ENCODE results near the gene ASH1L.
"Not testable (repeated sequence)": the region's sequence is repeated elsewhere in the genome, so short reads cannot be mapped to it uniquely, and the experiment has no call there.

The ASH1L gene, protein sequence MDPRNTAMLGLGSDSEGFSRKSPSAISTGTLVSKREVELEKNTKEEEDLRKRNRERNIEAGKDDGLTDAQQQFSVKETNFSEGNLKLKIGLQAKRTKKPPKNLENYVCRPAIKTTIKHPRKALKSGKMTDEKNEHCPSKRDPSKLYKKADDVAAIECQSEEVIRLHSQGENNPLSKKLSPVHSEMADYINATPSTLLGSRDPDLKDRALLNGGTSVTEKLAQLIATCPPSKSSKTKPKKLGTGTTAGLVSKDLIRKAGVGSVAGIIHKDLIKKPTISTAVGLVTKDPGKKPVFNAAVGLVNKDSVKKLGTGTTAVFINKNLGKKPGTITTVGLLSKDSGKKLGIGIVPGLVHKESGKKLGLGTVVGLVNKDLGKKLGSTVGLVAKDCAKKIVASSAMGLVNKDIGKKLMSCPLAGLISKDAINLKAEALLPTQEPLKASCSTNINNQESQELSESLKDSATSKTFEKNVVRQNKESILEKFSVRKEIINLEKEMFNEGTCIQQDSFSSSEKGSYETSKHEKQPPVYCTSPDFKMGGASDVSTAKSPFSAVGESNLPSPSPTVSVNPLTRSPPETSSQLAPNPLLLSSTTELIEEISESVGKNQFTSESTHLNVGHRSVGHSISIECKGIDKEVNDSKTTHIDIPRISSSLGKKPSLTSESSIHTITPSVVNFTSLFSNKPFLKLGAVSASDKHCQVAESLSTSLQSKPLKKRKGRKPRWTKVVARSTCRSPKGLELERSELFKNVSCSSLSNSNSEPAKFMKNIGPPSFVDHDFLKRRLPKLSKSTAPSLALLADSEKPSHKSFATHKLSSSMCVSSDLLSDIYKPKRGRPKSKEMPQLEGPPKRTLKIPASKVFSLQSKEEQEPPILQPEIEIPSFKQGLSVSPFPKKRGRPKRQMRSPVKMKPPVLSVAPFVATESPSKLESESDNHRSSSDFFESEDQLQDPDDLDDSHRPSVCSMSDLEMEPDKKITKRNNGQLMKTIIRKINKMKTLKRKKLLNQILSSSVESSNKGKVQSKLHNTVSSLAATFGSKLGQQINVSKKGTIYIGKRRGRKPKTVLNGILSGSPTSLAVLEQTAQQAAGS (N-terminal part only)

DNA sequence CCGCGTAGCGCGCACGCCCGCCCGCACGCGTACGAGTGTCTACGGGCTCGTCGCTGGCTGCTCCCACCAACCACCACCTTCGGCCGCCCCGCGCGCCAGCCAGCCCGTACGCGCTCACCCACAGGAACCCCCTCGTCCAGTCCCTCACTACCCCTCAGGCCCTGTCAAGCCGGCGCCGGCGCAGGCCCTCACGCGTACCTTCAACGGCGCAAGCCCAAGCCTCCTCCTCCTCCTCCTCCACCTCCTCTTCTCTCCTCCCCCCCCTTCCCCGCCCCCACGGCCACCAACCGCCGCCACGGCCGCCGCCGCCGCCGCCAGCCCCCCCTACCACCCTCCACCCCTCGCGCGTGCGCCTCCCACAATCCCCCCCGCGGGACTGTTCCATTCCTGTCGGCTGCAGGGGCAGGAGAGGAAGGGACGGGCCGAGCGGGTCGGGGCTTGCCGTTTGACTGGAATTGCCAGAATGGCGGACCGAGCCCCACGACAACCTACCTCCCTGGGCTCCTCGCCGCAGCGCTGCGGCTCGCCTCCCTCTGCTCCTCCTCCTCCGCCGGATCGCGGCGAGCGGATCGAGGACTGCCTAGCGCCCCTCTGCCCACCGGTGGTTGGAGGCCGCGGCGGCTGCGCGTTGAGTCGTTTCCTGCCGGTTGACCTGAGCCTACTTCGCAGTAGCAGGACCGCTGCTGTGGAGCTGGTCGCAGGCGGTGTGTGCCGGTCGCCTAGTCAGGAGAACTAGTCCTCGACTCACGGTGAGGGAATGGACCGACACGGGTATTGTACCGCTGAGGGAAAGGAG, at the start of gene ASH1L:
Gene ASH1L, minus strand, starts transcription at position 223 of the 796 bp plus-strand sequence. CDS start 41,284 bp downstream, outside the sequence.
- in situ Hi-C loops (cut with HindIII; ENCODE audit: low sequenced_read_pairs) = no loop called here

- in situ Hi-C loops (cut with HindIII; ENCODE audit: low sequenced_read_pairs) = not testable (repeated sequence)
Measured at GRCh38 chr1:155610257-155610647, 47.6 kb upstream of the ASH1L start.

DNA sequence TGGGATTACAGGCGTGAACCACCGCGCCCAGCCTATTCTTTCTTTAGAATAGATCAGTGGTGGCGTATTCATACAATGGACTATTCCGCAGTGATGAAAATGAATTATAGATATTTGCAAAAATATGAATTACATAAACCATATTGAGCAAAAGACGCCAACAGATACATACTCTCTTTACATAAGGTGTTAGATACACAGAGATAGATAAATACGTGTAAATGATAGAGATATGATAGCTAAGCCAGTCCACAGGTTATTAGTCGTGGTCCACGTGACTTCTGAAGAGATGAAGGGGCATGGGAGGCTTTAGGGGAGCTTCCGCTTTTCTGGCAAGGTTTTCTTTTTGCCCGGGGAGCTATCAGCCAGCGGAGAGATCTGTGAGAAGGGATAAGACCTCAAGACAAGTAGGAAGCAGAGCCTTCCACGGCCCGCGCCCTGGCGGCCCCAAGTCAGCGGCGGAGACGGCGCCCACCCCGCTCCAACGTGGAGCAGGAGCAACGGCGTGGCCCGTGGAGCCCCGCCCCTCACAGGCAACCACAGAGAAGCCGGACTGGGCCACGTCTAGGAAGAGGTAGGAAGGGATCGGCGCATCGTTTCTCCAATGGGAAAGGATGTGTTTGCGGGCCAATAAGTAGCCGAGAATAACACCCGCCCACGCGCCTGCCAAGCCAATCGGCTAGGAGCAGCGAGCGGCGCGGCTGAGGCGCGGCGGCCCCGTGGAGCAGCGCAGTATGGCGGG, 47.1 kb upstream of the ASH1L start, which contains the start of gene MSTO1:
Gene MSTO1, plus strand, starts transcription at position 704 of the 742 bp plus-strand sequence. Its CDS starts 31 bp downstream, at position 735.
- in situ Hi-C loops (cut with HindIII; ENCODE audit: low sequenced_read_pairs) = no loop called here

- in situ Hi-C loops (cut with HindIII; ENCODE audit: low sequenced_read_pairs) = no loop called here
Measured at GRCh38 chr1:155608888-155609225, 46.3 kb upstream of the ASH1L start.

GRCh38 chr1:155607708-155608107, 45.1 kb upstream of the ASH1L start:
- in situ Hi-C loops (cut with HindIII; ENCODE audit: low sequenced_read_pairs) = no loop called here

- in situ Hi-C loops (cut with HindIII; ENCODE audit: low sequenced_read_pairs) = not testable (repeated sequence)
Measured at GRCh38 chr1:155599828-155600572, 37.4 kb upstream of the ASH1L start.

DNA sequence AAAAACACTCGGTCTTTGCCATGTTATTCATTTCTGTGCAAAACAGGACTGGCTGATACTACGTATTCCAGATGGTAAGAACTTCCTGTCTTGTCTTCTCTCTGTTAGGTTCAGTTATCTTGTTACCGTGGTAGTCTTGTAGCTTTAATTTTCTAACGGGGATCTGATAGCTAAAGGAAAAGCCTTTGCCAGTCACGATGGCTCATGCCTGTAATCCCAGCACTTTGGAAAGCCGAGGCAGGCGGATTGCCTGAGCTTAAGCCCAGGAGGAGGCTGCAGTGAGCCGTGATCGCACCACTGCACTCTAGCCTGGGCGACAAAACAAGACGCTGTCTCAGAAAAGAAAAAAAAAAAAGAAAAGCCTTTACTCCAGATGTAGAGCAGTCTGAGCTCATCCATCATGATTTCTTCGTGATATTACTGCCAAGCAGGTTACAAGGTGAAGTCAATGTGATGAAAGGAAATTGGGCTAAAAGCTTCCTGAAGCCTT, 36.3 kb upstream of the ASH1L start:
- in situ Hi-C loops (cut with HindIII; ENCODE audit: low sequenced_read_pairs) = no loop called here

- in situ Hi-C loops (cut with HindIII; ENCODE audit: low sequenced_read_pairs) = no loop called here
Measured at GRCh38 chr1:155596864-155597263, 34.3 kb upstream of the ASH1L start.

DNA sequence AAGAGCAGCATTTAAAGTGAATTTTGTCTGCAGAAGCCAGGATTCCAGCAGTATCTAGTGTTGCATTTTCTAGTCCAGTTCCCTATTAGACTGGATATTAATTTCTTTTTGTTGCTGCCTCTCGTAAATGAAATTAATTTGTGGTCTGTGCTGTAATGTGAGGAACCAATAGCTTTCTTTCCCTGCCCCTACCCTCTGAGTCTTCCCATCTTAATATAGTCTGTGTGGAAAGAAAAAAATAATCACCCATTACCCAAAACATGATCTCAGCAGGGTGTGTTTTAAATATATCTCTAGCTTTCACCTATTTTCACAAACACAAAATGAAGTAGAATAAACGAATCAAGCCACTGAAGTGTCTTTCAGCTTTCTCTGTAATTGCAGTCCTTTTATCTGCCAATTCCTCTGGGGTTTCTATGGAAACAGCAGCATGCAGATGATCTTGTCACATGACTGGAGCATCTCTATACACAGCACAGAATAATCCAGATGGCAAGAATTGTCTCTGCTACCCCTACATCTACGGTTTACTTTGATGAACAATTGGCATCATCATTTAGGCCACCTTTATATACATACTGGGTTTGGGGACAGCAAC, 33.4 kb upstream of the ASH1L start:
- in situ Hi-C loops (cut with HindIII; ENCODE audit: low sequenced_read_pairs) = not testable (repeated sequence)

DNA sequence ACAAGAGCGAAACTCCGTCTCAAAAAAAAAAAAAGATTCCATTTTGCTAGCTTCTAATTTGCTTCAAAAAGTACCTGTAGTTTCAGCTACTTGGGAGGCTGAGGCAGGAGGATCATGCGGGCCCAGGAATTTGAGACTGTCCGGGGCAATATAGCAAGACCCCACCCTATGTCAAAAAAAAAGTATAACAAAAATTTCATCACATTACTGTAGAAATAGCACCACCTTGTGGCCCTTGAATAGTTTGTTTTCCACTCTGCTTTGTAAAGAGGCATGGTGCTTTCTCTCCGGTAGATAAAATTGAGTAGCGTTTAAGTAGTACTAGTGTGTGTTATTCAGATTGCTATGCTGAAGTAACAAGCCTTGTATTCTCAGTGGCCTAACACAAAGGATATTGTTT, 29.2 kb upstream of the ASH1L start:
- in situ Hi-C loops (cut with HindIII; ENCODE audit: low sequenced_read_pairs) = no loop called here

- in situ Hi-C loops (cut with HindIII; ENCODE audit: low sequenced_read_pairs) = not testable (repeated sequence)
Measured at GRCh38 chr1:155590516-155591247, 28.1 kb upstream of the ASH1L start.

DNA sequence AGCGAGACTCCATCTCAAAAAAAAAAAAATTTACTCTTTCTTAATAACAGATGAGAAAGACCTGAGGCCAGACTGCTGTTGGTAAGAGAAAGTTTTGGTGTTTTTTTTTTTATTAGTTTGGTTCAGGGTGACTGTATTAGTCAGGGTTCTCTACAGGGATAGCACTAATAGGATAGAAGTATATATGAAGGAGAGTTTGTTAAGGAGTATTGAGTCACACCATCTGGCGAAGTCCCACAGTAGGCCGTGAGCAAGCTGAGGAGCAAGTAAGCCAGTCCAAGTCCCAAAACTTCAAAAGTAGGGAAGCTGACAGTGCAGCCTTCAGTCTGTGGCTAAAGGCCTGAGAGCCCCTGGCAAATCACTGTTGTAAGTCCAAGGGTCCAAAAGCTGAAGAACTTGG, 26.7 kb upstream of the ASH1L start:
- in situ Hi-C loops (cut with HindIII; ENCODE audit: low sequenced_read_pairs) = not testable (repeated sequence)

GRCh38 chr1:155583846-155584245, 21.2 kb upstream of the ASH1L start:
- in situ Hi-C loops (cut with HindIII; ENCODE audit: low sequenced_read_pairs) = not testable (repeated sequence)

DNA sequence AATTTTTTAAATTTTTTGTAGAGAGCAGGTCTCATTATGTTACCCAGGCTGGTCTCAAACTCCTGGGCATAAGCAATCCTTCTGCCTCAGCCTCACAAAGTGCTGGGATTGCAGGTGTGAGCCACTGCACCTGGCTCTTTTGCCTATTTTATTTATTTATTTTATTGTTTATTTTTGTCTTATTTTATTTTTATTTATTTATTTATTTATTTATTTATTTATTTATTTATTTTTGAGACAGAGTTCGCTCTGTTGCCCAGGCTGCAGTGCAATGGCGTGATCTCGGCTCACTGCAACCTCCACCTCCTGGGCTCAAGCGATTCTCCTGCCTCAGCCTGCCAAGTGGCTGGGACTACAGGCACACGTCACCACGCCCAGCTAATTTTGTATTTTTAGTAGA, 13.0 kb upstream of the ASH1L start:
- in situ Hi-C loops (cut with HindIII; ENCODE audit: low sequenced_read_pairs) = not testable (repeated sequence)

- in situ Hi-C loops (cut with HindIII; ENCODE audit: low sequenced_read_pairs) = no loop called here
Measured at GRCh38 chr1:155574077-155574476, 11.5 kb upstream of the ASH1L start.

DNA sequence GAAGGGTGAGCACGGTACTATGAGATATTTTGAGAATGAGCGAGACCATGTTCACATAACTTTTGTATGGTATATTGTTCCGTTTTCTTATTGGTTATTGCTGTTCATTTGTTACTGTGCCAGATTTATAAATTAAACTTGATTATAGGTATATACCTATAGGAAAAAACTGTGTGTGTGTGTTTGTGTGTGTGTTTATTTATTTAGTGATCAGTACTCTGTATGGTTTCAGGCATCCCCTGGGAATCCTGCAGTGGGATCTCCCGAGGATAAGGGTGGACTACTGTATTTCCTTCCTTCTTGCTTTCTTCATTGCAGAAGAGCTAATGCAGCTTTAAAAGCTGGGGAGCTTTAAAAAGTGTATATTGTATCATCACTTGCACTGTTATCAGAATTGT, 8.0 kb upstream of the ASH1L start:
- in situ Hi-C loops (cut with HindIII; ENCODE audit: low sequenced_read_pairs) = no loop called here

DNA sequence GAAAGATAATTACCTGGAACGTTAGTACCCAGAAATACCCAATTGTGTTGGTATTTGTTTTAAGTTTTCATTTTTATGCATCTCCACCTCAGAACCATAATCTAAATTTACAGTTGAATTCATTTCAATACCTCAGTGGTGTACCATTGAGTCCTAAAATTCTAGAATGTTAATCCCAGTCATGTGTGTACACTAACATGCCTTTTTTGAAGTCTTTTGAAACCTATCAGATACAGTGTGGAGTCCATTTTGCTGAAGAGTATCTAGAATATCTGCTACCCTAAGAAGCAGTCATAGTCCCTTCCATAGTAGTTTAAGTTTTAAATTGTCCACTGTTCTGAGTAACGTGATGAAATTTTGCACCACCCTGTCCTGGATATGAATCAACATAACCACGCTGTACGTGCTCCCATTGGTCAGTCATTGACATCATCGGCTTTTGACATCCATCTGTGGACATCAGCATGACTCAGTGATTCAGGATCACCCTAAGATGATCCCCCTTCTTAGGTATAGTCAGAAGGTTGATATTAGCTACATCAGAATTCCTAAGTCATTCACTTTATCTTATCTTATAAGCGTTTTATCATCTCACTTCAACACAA, 7.5 kb upstream of the ASH1L start:
- in situ Hi-C loops (cut with HindIII; ENCODE audit: low sequenced_read_pairs) = no loop called here

Data from DLD1 (cell line).